ENCODE data around the gene SSNA1.

SSNA1 gene

GRCh38 chr9:137168573-137168903 is 19.9 kb upstream of the SSNA1 start:
- DNase-seq (ENCODE audit: low read depth): no peak

- DNase-seq (ENCODE audit: low read depth): no peak
Measured at GRCh38 chr9:137168904-137169856, 19.3 kb upstream of the SSNA1 start.

GRCh38 chr9:137169896-137170358 is 18.5 kb upstream of the SSNA1 start, which contains the start of gene LRRC26:
TSS of gene LRRC26 (minus strand) at chr9:137170051. CDS start at chr9:137169943, 108 bp downstream.
- DNase-seq (ENCODE audit: low read depth): no peak

- DNase-seq (ENCODE audit: low read depth): no peak
Measured at GRCh38 chr9:137170486-137171148, 17.9 kb upstream of the SSNA1 start.

- DNase-seq (ENCODE audit: low read depth): no peak
Measured at GRCh38 chr9:137171149-137171900, 17.2 kb upstream of the SSNA1 start.

GRCh38 chr9:137172901-137173795 is 15.3 kb upstream of the SSNA1 start:
- no peak for DNase-seq (ENCODE audit: low read depth)

GRCh38 chr9:137173796-137174664 is 14.4 kb upstream of the SSNA1 start:
- no peak for DNase-seq (ENCODE audit: low read depth)

GRCh38 chr9:137174722-137175293 is 13.7 kb upstream of the SSNA1 start:
- no peak for DNase-seq (ENCODE audit: low read depth)

- no peak for DNase-seq (ENCODE audit: low read depth)
Measured at GRCh38 chr9:137175345-137175961, 13.0 kb upstream of the SSNA1 start.

GRCh38 chr9:137176302-137177182 is 11.9 kb upstream of the SSNA1 start:
- no peak for DNase-seq (ENCODE audit: low read depth)

- no peak for DNase-seq (ENCODE audit: low read depth)
Measured at GRCh38 chr9:137178201-137178938, 10.1 kb upstream of the SSNA1 start.

- DNase-seq (ENCODE audit: low read depth): no peak
Measured at GRCh38 chr9:137178939-137179630, 9.4 kb upstream of the SSNA1 start.

GRCh38 chr9:137179761-137180160 is 8.7 kb upstream of the SSNA1 start:
- no peak for DNase-seq (ENCODE audit: low read depth)

GRCh38 chr9:137180491-137180890 is 8.0 kb upstream of the SSNA1 start:
- DNase-seq (ENCODE audit: low read depth): no peak

- no peak for DNase-seq (ENCODE audit: low read depth)
Measured at GRCh38 chr9:137181680-137182079, 6.8 kb upstream of the SSNA1 start.

GRCh38 chr9:137182836-137183235 is 5.6 kb upstream of the SSNA1 start:
- no peak for DNase-seq (ENCODE audit: low read depth)

GRCh38 chr9:137183980-137184595 is 4.4 kb upstream of the SSNA1 start:
- DNase-seq (ENCODE audit: low read depth): no peak

All from activated T-cell treated with anti-CD3 and anti-CD28 coated beads for 24 hours (primary cell).